ENCODE results near the gene COPS9.

The COPS9 gene

DNA sequence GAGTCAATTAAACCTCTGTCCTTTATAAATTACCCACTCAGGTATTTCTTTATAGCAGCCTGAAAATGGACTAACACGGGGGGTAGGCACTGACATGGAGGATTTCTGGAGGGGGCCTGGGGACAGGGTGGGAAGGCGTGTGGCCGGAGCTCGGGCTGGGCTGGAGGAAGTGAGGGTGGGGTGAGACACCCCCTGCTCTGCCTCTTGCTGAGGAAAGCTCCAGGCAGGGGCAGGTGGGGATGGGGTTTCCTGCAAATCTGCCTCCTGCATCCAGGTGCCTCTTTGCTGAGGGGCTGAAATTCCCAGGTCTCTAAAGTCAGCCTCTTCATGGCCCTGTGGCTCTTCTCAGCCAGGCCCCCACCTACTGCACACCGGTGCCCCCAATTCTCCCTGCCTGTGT lies 30.1 kb upstream of the COPS9 start:
- no peak for DNase-seq (ENCODE audit: low read depth)

DNA sequence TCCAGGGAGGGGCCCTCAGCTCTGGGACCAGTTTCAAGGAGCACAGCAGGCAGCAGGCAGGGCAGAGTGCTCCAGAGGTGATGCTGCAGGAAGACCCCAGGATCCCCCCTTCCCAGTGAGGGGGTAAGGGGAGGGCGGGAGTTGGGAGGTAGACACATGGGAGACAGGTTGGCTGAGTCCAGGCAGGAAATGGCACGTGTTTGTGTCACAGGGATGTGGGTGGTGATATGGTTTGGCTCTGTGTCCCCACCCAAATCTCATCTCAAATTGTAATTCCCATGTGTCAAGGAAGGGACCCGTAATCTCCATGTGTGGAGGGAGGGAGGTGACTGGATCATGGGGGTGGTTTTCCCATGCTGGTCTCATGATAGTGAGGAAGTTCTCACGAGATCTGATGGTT lies 29.6 kb upstream of the COPS9 start:
- no peak for DNase-seq (ENCODE audit: low read depth)

DNA sequence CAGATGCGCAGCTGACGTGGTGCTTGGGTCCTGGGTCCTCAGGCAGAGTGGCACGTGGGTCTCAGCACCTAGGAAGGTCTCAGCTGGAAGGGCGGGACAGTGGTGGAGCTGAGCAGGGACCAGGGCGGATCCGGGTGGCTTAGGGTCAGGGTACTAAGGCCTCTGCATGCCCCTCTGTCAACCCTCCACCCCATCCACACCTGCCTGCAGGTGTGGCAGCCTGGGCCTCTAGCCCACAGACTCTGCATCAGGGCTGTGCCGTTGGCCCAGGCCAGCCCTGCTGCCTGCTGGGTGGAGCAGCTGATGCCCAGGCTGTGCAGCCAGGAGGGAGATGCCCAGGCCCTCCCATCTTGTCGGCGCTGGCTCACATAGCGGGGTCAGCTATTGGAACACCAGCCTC lies 28.9 kb upstream of the COPS9 start:
- no peak for DNase-seq (ENCODE audit: low read depth)

DNA sequence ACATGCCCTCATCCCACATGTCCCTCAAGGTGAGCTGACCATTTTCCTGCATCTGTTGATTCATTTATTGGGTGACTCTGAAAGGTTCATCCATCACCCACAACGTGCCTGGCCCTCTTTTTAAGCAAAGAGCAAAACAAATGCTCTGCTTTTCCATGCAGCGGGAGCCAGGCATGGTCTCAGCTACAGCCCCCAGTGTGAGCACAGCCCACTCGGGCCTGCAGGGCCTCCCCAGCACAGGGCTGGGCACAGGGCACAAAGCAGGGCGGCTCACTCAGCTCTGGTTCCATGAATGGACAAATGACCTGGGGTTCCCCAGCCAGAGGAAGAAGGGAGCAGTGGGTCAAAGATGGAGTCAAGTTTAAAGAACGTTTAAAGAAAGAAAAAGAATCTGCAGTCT lies 28.5 kb upstream of the COPS9 start:
- DNase-seq (ENCODE audit: low read depth), result no peak

DNA sequence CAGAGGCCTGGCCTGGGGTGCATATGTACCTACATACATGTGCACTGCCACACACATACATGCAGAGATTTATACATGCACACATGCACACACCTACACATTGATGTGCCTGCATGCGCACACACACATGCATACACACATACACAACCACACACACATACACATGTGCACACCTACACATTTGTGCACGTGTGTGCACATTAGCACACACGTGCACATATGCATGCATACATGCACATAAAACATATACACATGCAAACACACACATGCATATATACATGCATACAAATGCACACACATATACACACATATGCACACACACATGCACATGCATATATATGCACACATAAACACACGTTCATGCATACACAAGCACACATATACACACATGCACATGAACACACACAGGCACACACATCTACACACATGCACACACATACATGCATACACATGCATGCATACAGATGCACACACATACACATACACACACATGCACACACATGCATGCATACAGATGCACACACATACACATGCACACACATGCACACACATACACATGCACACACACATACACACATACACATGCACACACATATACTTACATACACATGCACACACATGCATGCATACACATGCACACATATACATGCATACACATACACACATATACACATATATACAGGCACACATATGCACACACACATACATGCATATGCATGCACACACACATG lies 27.9 kb upstream of the COPS9 start:
- no peak for DNase-seq (ENCODE audit: low read depth)

DNA sequence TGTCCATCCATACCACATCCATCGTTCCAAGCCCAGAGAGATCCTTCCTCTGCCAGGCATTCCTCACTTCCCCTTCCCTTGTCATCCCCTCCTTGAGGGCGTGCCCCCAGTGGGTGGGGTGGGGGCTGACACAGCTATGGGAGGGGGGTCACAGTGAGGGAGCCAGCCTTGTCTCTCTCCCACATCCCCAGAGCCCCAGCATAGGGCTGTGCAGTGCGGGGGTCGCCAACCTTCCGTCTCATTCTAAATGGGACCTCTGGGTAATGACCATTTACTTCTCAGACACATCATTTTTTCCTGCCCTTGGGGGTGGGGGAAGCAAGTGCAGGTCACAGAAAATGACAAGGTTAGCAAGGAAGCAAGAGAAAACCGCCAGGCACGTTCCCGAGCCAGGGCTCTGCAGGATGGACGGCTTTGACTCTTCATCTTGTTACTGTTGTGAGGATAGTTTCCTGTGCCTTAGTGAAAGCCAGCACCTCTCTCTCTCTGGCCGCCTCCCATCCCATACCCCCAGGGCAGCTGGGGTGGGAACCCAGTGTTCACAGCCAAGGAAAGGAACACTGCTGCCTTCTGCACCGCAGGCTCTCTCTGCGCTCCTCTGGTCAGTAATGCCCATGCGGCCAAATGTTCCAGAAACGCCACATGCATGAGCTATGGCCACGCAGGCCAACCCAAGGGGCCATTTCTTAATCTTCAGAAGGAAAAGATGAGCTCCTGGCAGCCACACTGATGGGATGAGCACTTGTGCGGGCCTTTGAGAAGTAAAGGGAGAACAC lies 27.0 kb upstream of the COPS9 start:
- no peak for DNase-seq (ENCODE audit: low read depth)

DNA sequence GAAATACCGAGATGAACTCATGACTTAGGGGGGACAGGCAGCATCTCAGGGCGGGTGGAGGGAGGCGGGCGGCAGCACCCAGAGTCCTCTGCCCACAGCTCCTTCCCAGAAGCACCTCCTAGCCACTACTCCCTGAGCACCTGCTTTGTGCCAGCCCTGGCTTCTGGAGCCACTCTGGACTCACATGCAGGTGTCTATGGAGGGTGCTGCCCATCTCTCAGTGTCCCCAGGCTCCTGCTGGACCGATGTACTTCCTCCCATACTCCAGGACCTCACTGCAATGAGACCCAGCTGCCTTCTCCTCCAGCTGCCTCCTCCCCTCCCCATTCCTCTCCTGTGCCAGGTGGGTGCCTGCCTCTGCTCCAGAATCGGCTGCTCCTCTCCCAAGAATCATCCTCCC lies 26.4 kb upstream of the COPS9 start:
- DNase-seq (ENCODE audit: low read depth), result no peak

DNA sequence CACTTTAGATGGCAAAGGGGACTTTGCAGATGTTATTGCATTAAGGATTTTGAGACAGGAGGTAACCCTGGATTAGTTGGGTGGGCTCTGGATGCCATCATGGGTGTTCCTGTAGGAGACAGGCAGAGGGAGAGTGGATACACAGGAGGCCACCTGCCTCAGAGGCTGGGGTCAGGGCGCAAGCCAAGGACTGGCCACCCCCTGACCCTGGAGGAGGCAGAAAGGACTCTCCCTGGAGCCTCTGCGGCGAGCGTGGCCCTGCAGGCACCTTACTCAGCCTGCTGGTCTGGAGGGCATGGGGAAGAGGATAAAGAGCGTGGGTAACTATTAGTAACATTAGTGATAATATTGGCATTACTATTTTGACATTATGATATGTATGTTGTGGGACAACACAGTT lies 25.9 kb upstream of the COPS9 start:
- DNase-seq (ENCODE audit: low read depth), result no peak

DNA sequence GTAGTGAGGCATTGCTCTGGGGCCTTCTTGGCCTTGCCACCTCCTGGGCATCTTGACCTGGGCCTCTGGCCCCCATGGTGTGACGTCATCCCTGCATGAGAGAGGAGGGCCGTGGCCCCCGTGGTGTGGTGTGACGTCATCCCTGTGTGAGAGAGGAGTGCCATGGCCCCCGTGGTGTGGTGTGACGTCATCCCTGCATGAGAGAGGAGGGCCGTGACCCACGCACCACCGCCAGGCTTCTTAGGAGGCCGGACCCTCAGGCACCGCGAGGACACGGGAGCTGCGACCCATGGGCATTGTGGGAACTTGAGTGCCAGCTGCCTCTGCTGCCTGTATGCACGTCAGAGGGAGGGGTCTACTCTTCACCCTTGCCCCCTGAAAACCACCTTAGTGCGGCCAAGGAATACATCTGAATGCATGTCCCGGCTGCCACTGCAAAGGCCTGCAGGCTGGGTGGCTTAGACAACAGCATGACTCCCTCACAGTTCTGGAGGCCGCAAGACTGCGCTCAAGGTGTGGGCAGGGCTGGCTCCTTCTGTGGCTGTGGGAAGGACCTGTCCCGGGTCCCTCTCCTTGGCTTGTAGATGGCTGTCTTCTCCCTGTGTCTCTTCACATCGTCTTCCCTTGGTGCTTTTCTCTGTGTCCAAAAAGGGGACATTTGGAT lies 25.1 kb upstream of the COPS9 start:
- no peak for DNase-seq (ENCODE audit: low read depth)

DNA sequence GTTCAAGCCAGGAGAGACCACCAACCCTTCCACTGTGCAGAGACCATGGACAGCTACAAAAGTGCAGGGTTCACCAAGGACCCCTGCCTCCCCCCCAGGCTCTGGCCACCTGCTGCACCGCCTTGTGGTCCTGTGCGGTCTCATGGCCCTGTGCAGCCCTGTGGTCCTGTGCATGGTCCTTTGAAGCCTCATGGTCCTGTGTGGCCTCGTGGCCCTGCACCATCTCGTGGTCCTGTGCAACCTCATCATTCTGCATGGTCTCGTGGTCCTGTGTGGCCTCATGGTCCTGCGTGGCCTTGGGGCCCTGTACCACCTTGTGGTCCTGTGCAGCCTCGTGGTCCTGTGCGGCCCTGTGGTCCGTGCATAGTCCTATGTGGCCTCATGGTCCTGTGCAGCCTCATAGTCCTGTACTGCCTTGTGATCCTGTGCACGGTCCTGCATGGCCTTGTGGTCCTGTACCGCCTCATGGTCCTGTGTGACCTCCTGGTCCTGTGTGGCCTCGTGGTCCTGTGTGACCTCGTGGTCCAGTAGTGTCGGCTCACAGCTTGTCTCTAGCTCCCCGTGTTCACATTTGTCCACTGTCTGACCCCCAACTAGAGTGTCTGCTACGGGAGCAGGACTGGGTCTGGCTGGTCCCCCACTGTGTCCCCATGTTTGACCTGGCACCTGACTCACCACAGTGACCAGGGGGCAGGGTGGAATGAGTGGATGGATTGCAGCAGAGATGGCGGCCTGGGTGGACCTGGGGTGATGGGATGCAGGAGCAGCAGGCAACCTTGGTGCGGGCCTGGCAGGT lies 24.4 kb upstream of the COPS9 start:
- DNase-seq (ENCODE audit: low read depth), result no peak

DNA sequence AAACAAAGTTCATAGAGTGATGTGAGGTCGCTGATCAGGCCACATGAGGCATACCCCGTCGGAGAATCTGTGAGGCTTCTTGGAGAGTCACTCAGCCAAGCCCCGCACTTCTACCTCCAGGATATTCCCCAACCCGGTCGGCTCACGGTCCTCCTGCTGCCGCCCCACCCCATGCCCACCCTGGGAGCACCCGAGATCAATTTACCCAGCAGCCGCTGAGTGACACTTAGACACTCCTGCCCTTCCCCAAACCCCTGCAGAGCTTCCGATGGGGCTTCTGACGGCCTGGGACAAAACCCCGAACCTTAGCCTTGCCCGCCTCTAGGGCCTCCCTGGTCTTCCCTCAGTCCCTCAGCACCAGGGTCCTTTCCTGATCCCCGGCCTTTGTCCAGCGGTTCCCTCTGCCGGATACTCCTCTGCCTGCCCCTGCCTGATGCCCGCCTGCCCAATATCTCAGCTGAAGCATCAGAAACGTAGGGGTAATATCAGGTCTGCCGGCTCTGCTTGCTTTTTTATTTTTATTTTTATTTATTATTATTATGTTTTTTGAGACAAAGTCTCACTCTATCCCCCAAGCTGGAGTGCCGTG lies 23.2 kb upstream of the COPS9 start:
- DNase-seq (ENCODE audit: low read depth), result no peak

DNA sequence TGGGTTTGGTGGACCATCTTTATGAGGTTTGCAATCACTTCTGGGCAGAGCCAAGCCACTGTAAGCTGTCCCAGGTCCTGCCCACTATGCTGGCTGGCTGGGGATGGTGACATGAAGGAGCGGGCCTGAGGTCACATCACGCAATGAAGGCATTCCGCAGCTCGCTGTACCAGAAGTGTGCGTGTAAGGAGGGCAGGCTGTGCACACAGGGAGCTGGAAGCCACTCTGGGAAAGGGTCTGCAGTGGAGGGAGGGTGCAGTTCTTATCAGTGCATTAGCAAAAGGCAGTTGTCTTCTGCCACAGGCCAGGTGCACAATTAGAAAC lies 21.0 kb upstream of the COPS9 start:
- DNase-seq (ENCODE audit: low read depth), result no peak

DNA sequence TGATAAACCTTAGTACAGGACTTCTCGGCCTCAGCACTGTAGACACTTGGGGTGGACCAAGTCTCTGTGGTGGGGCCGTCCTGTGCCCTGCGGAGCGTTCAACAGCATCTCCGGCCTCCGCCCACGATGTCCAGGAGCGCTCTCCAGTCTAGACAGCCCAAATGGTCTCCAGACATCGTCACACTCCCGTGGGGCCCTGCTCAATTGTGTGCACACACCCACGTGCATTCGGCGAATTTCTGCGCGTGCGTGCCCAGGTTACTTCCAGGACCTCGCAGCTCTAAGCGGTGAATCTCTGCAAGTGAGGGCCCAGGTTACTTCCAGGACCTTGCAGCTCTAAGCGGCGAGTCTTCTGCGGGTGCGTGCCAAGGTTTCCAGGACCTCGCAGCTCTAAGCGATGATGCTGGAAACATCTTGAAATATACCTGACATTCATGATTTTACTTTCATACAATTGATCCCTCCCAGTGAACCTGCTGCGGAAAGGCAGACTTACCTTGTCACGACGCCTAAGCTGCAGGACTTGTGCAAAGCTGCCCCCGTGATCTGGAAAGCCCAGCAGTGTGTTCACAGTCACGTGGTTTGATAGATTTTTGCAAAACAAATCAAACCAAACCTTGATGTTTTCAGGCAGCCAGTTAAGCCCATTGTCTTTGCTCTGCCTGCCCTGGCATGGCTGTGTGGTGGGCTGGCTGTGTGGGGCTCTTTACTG lies 20.5 kb upstream of the COPS9 start:
- no peak for DNase-seq (ENCODE audit: low read depth)

DNA sequence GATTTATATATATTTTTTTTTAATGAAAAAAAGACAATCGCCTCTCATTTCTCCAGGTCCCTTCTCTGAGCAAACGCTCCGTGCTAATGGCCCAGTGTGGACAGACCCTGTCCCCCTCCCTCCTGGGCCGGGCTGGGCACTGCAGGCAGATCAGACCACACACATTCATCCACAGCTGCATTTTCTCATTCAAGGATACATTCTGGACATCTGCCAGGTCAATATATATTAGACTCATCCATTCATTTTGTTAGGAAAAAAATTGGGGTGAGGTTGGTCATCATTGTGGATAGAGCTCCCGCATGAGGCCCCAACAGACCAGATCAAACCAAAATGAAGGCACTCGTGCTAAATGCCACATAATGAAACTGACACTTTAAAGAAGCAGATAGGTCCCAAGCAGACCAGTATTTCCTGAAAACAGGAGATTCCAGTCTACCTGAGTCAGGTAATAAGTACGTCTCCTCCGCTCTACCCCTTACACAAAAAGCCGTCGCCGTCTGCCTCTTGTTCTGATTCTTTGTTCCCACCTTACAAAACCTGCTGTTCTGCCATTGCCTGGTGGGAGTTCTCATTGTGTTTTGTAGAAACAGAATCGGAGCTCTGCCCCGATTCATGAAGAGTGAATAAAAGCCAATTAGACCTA lies 19.8 kb upstream of the COPS9 start:
- no peak for DNase-seq (ENCODE audit: low read depth)

DNA sequence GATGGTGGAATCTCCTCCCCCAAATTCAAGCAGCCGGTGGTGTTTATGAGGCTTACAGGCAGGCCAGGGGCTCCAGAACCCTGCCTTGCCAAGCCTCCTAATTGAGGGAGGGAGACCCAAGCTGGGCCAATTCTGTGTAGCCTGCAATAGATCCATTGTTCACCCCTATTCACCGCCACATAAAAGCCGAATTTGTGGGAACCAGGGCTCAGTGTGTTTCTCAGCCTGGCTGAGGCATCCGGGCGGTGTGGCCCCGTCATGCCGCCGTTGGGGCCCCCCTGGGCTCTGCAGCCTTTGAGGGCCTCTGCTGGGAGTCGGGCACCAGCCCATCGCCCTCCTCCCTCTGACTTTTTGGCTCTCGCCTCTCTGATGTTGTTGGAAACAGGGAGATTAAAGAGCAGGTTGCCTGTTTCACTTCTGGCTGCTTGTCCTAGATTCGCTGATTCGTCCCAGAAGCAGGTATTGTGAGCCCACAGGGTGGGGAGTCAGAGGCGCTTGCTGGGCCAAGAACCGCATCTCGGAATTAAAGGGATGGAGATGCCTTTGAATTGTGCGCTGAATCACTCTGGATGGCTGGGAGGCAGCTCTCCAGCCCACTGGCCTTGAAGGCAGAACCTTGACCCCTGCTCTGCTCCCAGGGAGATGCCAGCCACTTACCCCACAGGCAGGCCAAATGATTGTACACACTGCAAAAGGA lies 19.1 kb upstream of the COPS9 start:
- no peak for DNase-seq (ENCODE audit: low read depth)

DNA sequence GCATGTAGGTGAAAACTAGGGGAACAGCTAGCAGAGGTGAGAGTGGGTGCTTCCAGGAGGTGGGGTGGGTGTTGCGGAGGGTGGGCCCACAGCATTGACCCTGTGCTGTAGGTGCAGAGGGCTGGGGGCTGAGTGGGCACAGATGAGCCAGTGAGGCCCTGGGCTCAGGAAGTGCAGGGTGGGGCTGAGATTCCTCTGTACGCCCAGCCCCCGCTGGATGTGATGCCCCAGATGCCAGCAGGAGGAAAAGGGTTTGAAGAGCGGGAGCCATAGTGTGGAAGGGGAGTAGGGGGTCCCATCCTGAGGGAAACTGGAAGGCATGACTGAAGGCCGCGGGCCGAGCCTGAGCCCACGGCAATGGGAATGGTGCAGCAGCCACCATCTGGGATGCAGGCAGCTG lies 18.5 kb upstream of the COPS9 start:
- DNase-seq (ENCODE audit: low read depth), result no peak

DNA sequence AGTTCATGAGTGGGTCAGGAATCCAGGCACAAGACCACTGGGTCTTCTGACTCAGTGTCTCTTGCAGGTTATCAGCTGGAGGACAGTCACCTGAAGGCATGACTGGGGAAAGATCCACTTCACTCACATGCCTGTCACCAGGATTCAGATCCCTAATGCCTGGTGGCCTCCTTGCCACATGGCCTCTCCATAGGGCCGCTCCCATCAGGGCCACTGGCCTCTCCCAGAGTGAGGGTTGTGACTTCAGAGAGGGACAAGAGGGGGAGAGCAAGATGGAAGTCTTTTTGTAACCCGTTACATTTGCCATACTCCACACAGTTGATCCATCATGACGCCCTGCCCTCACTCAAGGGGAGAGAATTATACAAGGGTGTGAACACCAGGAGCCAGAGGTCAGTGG lies 17.3 kb upstream of the COPS9 start:
- DNase-seq (ENCODE audit: low read depth), result no peak

DNA sequence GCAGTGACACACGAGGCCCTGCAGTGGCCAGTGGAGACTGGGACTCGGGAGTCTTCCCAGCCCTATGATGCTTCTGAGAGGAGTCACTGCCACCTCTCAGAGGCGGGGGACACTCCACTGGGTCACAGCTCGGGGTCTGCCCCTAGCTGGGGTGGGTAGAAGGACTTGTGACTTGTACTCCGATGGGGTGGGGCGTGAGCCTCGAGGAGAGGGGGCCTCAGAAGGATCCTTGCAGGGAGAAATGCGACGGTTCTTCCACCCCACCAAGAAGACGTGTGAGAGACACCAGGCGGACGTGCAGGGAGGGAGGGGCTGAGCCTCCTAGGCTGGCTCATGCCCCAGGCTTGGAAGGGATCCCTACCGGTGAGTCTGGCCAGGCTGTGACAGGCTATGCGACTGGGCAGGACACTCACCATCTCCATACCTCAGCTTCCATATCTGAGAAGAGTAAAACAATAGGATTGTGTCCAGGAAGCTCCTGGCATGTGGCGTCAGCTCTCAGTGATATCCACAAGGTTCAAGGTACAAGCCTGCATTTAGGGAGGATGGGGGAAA lies 15.4 kb upstream of the COPS9 start:
- DNase-seq (ENCODE audit: low read depth), result no peak

DNA sequence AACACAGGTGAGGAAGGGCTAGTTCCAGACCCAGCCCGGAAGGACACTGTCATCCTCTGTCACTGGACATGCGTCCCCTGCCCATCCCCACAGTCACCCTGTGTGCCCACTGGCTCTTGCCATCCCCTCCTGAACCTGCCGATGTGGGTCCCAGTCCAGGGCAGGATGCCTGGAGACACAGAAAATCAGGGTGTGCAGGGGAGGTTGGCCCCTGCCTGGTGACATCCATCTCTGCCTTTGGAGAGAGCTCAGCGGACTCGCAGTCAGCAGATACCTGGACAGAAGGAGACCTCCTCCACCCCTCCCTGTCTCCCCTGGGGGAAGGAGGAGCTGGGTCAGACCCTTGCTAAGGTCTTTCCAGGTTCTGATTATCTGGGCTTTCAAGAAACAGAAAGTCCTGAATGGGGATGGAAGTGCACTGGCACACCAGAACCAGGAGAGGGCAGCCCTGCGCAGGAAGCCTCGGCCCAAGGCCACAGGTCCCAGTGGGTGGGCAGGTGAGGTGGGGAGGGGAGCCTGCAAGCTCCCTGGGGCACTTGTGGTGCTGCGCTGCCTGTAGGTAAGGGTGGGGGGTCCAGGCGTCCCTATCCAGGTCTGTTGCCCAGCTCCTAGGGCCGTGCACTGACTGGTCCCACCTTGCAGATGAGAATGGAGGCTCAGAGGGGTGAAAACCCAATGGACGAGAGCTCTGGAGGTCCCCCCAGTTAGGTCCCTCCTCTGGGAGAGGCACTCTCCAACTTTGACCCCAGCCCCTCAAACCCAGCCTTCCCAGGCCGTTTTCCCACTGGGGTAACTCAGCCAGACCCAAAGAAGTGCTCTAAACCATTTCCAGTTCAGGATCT lies 14.1 kb upstream of the COPS9 start:
- no peak for DNase-seq (ENCODE audit: low read depth)

All from T-helper 22 cell (primary cell).